AG08395 (cell line): Measurements from ENCODE around the gene MACROD2.

Experiments used
- DNase-seq: peaks from one replicate; pipeline ENCODE4 v3.0.0; 2012; ENCODE audit warnings: mixed read lengths, low spot score

The MACROD2 gene

GRCh38 chr20:16013631-16014030 is 2018.3 kb downstream of the MACROD2 start:
- no peak for DNase-seq

- DNase-seq = no peak
These were observed 2019.1 kb downstream of the MACROD2 start for GRCh38 chr20:16014436-16014835.

GRCh38 chr20:16017656-16018055 is 2022.3 kb downstream of the MACROD2 start:
- no peak for DNase-seq

GRCh38 chr20:16018881-16019280 is 2023.6 kb downstream of the MACROD2 start:
- DNase-seq = no peak

- peak; percentile 50 for DNase-seq
These were observed 2025.7 kb downstream of the MACROD2 start for GRCh38 chr20:16020971-16021370.

GRCh38 chr20:16025084-16025483 is 2029.8 kb downstream of the MACROD2 start:
- DNase-seq = no peak

- DNase-seq = no peak
These were observed 2032.4 kb downstream of the MACROD2 start for GRCh38 chr20:16027686-16028085.

GRCh38 chr20:16028923-16029322 is 2033.6 kb downstream of the MACROD2 start:
- no peak for DNase-seq

GRCh38 chr20:16030253-16030652 is 2034.9 kb downstream of the MACROD2 start:
- DNase-seq = no peak

GRCh38 chr20:16035576-16035975 is 2040.3 kb downstream of the MACROD2 start:
- DNase-seq = no peak

GRCh38 chr20:16036331-16036730 is 2041.0 kb downstream of the MACROD2 start:
- DNase-seq = no peak

GRCh38 chr20:16040742-16041141 is 2045.4 kb downstream of the MACROD2 start:
- DNase-seq = no peak

- no peak for DNase-seq
These were observed 2047.4 kb downstream of the MACROD2 start for GRCh38 chr20:16042731-16043130.

- DNase-seq = no peak
These were observed 2048.6 kb downstream of the MACROD2 start for GRCh38 chr20:16043931-16044330.

- DNase-seq = no peak
These were observed 2053.6 kb downstream of the MACROD2 start for GRCh38 chr20:16048876-16049275.

- no peak for DNase-seq
These were observed 2054.3 kb downstream of the MACROD2 start for GRCh38 chr20:16049529-16050093.

GRCh38 chr20:16050366-16050765 is 2055.1 kb downstream of the MACROD2 start:
- DNase-seq = no peak

GRCh38 chr20:16051968-16052367 is 2056.7 kb downstream of the MACROD2 start:
- no peak for DNase-seq

GRCh38 chr20:16052456-16052855 is 2057.1 kb downstream of the MACROD2 start:
- DNase-seq = no peak

GRCh38 chr20:16054985-16055384 is 2059.7 kb downstream of the MACROD2 start:
- no peak for DNase-seq

GRCh38 chr20:16057651-16058050 is 2062.3 kb downstream of the MACROD2 start:
- DNase-seq = no peak

GRCh38 chr20:16058268-16058667 is 2063.0 kb downstream of the MACROD2 start:
- no peak for DNase-seq

- DNase-seq = no peak
These were observed 2064.5 kb downstream of the MACROD2 start for GRCh38 chr20:16059841-16060240.

GRCh38 chr20:16061351-16061750 is 2066.0 kb downstream of the MACROD2 start:
- no peak for DNase-seq
